AG09309 (cell line): ENCODE measurements around the gene GLDN.

Experiments used
- DNase-seq: peaks from one replicate; pipeline ENCODE4 v3.0.0-alpha.2; 2010; ENCODE audit warnings: low read depth
- H3K4me3 ChIP-seq: 2 replicates; pipeline ENCODE4 v1.5.1; 2011; ENCODE audit warnings: mild to moderate bottlenecking, low read depth, low read length, moderate library complexity; ENCODE audit not compliant: control insufficient read depth
- TF ChIP-seq, protein P1 (sequence below): IDR thresholded peaks from 2 replicates; pipeline ENCODE4 v1.5.1; 2011; ENCODE audit warnings: mild to moderate bottlenecking, low read depth, low read length, inconsistent platforms; ENCODE audit not compliant: insufficient read depth, control insufficient read depth; ENCODE audit errors: missing control alignments

The GLDN gene

DNA sequence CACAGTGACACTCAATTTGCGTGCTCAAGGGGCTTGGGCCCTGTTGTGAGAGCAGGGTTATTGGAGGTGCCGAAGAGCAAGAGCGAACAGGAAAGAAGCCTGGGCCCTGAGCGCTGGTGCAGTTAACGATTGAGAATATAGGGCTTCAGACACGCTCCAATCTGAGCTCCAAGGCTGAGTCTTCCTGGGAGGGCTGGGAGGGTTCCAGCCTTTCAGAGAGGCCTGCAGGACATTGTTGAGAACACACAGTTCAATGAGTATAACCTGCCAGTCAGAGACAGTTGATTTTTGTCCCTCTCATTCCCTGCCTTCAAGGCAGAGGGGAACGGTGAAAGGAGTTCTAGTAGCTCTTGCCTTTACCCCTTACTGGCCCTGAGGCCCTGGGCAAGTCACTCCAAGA, 47.3 kb downstream of the GLDN start:
- DNase-seq, result no peak
- no peak overlapping the region for H3K4me3 ChIP-seq
- TF ChIP-seq, protein P1, sequence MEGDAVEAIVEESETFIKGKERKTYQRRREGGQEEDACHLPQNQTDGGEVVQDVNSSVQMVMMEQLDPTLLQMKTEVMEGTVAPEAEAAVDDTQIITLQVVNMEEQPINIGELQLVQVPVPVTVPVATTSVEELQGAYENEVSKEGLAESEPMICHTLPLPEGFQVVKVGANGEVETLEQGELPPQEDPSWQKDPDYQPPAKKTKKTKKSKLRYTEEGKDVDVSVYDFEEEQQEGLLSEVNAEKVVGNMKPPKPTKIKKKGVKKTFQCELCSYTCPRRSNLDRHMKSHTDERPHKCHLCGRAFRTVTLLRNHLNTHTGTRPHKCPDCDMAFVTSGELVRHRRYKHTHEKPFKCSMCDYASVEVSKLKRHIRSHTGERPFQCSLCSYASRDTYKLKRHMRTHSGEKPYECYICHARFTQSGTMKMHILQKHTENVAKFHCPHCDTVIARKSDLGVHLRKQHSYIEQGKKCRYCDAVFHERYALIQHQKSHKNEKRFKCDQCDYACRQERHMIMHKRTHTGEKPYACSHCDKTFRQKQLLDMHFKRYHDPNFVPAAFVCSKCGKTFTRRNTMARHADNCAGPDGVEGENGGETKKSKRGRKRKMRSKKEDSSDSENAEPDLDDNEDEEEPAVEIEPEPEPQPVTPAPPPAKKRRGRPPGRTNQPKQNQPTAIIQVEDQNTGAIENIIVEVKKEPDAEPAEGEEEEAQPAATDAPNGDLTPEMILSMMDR, result no peak

GRCh38 chr15:51390241-51390965, 48.9 kb downstream of the GLDN start:
- TF ChIP-seq, protein P1, result no peak
- no peak for DNase-seq

DNA sequence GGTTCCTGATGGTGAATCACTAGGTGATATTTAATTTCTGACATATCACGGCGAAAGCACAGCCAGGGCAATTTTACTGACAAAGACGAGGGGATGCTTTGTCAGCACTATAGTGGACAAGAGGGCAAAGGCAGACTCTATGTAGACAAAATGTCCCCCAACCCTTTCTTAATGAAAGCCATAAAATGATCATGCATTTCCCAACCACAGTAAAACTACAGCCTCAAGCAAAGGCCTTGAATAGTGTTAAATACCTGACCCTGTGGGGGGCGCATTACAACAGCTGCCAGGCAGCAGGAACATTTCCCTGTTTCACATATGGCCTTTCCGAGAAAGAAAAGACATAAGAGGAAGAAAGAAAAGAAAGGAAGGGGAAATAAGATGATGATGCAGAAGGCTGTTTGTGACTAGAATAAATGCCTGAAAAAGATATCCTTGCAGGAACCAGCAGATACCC, 49.5 kb downstream of the GLDN start:
- TF ChIP-seq, protein P1, result no peak
- H3K4me3 ChIP-seq, result no peak overlapping the region
- no peak for DNase-seq

More at GRCh38 chr15:51390241-51390965, 48.9 kb downstream of the GLDN start:
- no peak overlapping the region for H3K4me3 ChIP-seq

DNA sequence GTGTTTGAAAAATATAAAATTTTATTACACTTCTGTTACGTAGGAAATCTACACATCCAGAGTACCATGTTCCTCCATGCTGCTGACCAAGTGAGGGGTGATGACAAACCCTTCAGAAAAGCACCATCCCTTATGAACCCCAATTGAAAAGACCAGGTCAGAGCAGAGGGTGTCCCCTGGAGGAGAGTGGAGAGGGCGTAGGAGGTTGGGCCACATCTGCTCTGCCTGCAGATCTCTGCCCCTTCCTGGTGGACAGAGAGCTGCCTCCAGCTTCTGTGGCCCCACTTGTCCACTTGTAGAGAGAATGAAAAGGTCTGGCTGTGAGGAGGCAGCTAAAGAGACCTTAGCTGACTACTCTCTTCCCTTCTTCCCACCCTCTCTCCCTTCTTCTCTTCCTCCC, 55.5 kb downstream of the GLDN start:
- H3K4me3 ChIP-seq, result no peak overlapping the region
- TF ChIP-seq, protein P1, result no peak
- no peak for DNase-seq

- DNase-seq, result no peak
- TF ChIP-seq, protein P1, result no peak
- H3K4me3 ChIP-seq, result no peak overlapping the region
Measured at GRCh38 chr15:51398626-51399025, 57.2 kb downstream of the GLDN start.

DNA sequence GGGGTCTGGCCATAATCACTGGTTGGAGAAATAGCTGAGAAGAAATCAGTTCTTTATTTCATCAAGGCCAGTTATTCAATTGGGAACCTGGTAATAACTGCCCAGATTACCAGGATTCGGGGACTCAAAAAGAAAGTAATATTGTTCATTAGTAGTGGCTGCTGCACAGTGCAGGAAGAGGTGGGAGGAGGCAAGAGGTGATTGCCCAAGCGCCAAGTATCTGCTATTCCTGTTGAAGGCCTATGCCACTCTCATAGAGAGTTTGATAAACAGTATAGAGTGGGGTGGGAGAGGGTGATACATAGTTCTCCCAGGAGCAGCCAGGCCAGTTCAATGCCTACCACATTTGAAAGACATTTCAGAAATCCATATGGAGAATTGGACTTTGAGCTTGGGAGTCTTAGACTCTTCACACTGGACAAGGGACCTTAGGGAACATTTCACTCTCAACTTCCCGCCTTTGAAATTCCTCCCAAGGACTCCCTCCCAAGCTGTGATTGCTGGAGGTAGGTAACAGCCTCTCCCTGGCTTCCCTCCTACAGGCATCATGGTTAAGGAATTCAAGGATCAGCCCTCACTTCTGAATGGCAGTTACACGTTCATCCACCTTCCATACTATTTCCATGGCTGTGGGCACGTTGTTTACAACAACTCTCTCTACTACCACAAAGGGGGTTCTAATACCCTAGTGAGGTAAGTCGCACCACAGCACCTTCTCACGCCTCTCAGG, 59.8 kb downstream of the GLDN start:
- no peak for DNase-seq
- TF ChIP-seq, protein P1, result no peak
- H3K4me3 ChIP-seq, result no peak overlapping the region
